SK-N-SH treated with all-trans-retinoic acid at 6 μM for 48 hours (cell line): ENCODE measurements around the gene ANKRD11.

Experiments used
- PATZ1 ChIP-seq: fragments of 250-450 bp; sonication (Bioruptor Pico); IDR thresholded peaks from 2 replicates; pipeline ENCODE4 v1.8.0; 2020; ENCODE audit warnings: mild to moderate bottlenecking, moderate library complexity, borderline replicate concordance
- RARB ChIP-seq: fragments of 250-450 bp; sonication (Bioruptor Pico); IDR thresholded peaks from 2 replicates; pipeline ENCODE4 v1.8.0; 2021; ENCODE audit warnings: mild to moderate bottlenecking, moderate library complexity

GRCh38 chr16:89453501-89454321, 36.6 kb downstream of the ANKRD11 start:
- TF ChIP-seq PATZ1 (CRISPR knock-in tag) (no peak), RARB (CRISPR knock-in tag) (no peak)
